H1 (cell line): ENCODE results near the gene ZNFX1. TPM values are rescaled to one million over a fixed set of nuclear protein-coding genes. Genes with fewer than 3 reads are reported as not detected.

ENCODE experiments used
- CBX8 ChIP-seq: fragments of 300-800, 300-1000 bp; sonication (generic); IDR thresholded peaks from 2 replicates; pipeline ENCODE4 v1.7.1; 2016; ENCODE audit warnings: low read depth, low read length, borderline replicate concordance
- CREB1 ChIP-seq: IDR thresholded peaks from 2 replicates; pipeline ENCODE4 v1.6.1; 2012; ENCODE audit warnings: inconsistent platforms
- EP300 ChIP-seq, 2 experiments: IDR thresholded peaks; 1 replicate in 1 of 2; 2 replicates in 1 of 2; pipeline ENCODE4 v1.6.1; 2011 to 2012; ENCODE audit warnings: low read depth in 2 of 2, low read length in 2 of 2, mild to moderate bottlenecking in 2 of 2, borderline replicate concordance in 1 of 2, inconsistent platforms in 1 of 2, moderate library complexity in 1 of 2
- POLR2AphosphoS5 ChIP-seq: IDR thresholded peaks from 2 replicates; pipeline ENCODE4 v1.6.1; 2011; ENCODE audit warnings: low read depth, low read length
- RAD21 ChIP-seq, 2 experiments: IDR thresholded peaks in 1 of 2; conservative IDR thresholded peaks in 1 of 2; 2 replicates each; pipeline ENCODE4 v1.6.1; 2011; ENCODE audit warnings: low read depth in 2 of 2, low read length in 2 of 2, improper control_type of control experiment in 1 of 2, inconsistent platforms in 1 of 2, mild to moderate bottlenecking in 1 of 2, moderate library complexity in 1 of 2
- polyA plus RNA-seq, 7 experiments: library from polyadenylated mRNA; depleted of rRNA in 3 of 7; stranded (reverse) in 5 of 7; unstranded in 2 of 7; fragments of >200 nt in 5 of 7; fragments of 200-250 nt in 2 of 7; gene quantifications; 1 replicate in 5 of 7; 2 replicates in 1 of 7; 4 replicates in 1 of 7; pipeline versions ENCODE4 v1.2.1 to v1.2.3, GENCODE V29; 2011 to 2013; ENCODE audit warnings: missing spikeins in 2 of 7, mixed read lengths in 2 of 7
- total RNA-seq: library from RNA; stranded (reverse); fragmentation: NEBNext Ultra II Directional; extraction: Animal tissue kit (Norgen Biotek cat#: 25700); gene quantifications from 2 replicates; pipeline ENCODE4 v1.2.1, GENCODE V29; 2021

The ZNFX1 gene
- total and polyA plus RNA-seq, 2 of the 8 experiments (the other 6 are each of a cell fraction or from before 2014, with no cell fraction given), result 3.1 to 11.3 TPM

- TF ChIP-seq CREB1 (no peak), RAD21 (IDR thresholded peaks at IDR 0.05 in 1 of 2, conservative IDR thresholded peaks at IDR 0.05 in 1 of 2; ENCODE audit: low read depth in 2 of 2, low read length in 2 of 2) (no peak), EP300 (IDR thresholded peaks at IDR 0.05; ENCODE audit: borderline replicate concordance in 1 of 2, low read depth in 2 of 2, low read length in 2 of 2) (no peak), POLR2AphosphoS5 (no peak), CBX8 (no peak)
These were observed 32.8 kb upstream of the ZNFX1 start (continued) for GRCh38 chr20:49310705-49311104.
